GM23248 (cell line): ENCODE results near the gene SLC50A1.
"Not testable (repeated sequence)": the region's sequence is repeated elsewhere in the genome, so short reads cannot be mapped to it uniquely, and the experiment has no call there.

Experiments
- EZH2 ChIP-seq: fragments of 200-600 bp; sonication (generic); IDR thresholded peaks from 2 replicates; pipeline ENCODE4 v1.6.1; 2018; ENCODE audit warnings: antibody characterized with exemption, mild to moderate bottlenecking; ENCODE audit not compliant: insufficient read depth, poor library complexity, severe bottlenecking
- EZH2phosphoT487 ChIP-seq: fragments of 200-600 bp; sonication (generic); IDR thresholded peaks from 2 replicates; pipeline ENCODE4 v1.6.1; 2018; ENCODE audit warnings: antibody characterized with exemption, moderate library complexity, mild to moderate bottlenecking, low read depth; ENCODE audit not compliant: insufficient read depth

GRCh38 chr1:155162631-155163030, 27.0 kb downstream of the SLC50A1 start:
- TF ChIP-seq EZH2, EZH2phosphoT487: not testable (repeated sequence)
